HepG2 (cell line): ENCODE measurements around the gene PACS2. TPM values are rescaled to one million over a fixed set of nuclear protein-coding genes. Genes with fewer than 3 reads are reported as not detected.
A peak's percentile ranks its signal among the peaks of the same experiment; 100 is the strongest.

Experiments
- ATAC-seq: fragments of 200-7000 bp; cut with Tn5 transposase; 3 replicates; pipeline ENCODE4 v1.9.1; 2020; ENCODE audit warnings: mild to moderate bottlenecking, moderate library complexity
- BruUV-seq: library from RNA; stranded (reverse); fragments of 400-500 nt; replicated peaks from 2 replicates; lab custom pipeline; 2021; lab: Mats Ljungman, UMichigan
- CTCF ChIA-PET: fragments of 300-600 bp; formaldehyde crosslinking; extraction: SDS; loops from one replicate; lab custom pipeline; 2021; ENCODE audit warnings: low total read pairs, inconsistent platforms, low intra/inter-chr PET ratio; lab: Yijun Ruan, JAX
- POLR2A ChIA-PET: fragments of 350-600 bp; sonication (Branson Sonifier 250); formaldehyde crosslinking; loops from one replicate; lab custom pipeline; 2020; ENCODE audit warnings: antibody characterized with exemption, inconsistent platforms; lab: Yijun Ruan, JAX
- DNase-seq: peaks from one replicate; pipeline ENCODE4 v3.0.0-alpha.2; 2015; ENCODE audit warnings: low spot score
- FAIRE-seq: peaks from 3 replicates; lab custom pipeline; 2011; peaks lifted over from hg19 to GRCh38; lab: Jason Lieb, UNC
- H2AFZ ChIP-seq: one replicate; pipeline ENCODE4 v1.6.1; 2011; ENCODE audit warnings: low read length, inconsistent platforms
- H3K27ac ChIP-seq: fragments of 300-600 bp; 3 replicates; pipeline ENCODE4 v1.8.0; 2011; ENCODE audit warnings: mixed run types, mild to moderate bottlenecking, mixed read lengths, low read length, inconsistent platforms; ENCODE audit not compliant: insufficient read depth; ENCODE audit errors: extremely low read length
- H3K27me3 ChIP-seq, 2 experiments: fragments of 200-600 bp in 1 of 2; 2 replicates in 1 of 2; 3 replicates in 1 of 2; pipeline versions ENCODE4 v1.6.0 to v1.8.0; 2011; ENCODE audit warnings: low read length in 2 of 2, mild to moderate bottlenecking in 2 of 2, moderate library complexity in 2 of 2, inconsistent platforms in 1 of 2; ENCODE audit not compliant: insufficient read depth in 2 of 2, control insufficient read depth in 1 of 2
- H3K36me3 ChIP-seq, 2 experiments: fragments of 200-600 bp in 1 of 2; replicated peaks in 1 of 2; 2 replicates in 1 of 2; 3 replicates in 1 of 2; pipeline versions ENCODE4 v1.5.1 to v1.8.0; 2011; ENCODE audit warnings: low read length in 2 of 2, inconsistent platforms in 1 of 2; ENCODE audit not compliant: insufficient read depth in 2 of 2, control insufficient read depth in 1 of 2
- H3K4me1 ChIP-seq: 2 replicates; pipeline ENCODE4 v1.5.1; 2012; ENCODE audit warnings: low read length, inconsistent platforms; ENCODE audit not compliant: insufficient read depth
- H3K4me2 ChIP-seq: 2 replicates; pipeline ENCODE4 v1.6.0; 2011; ENCODE audit warnings: low read depth, low read length, inconsistent platforms
- H3K4me3 ChIP-seq, 3 experiments: fragments of 200-600 bp in 1 of 3; sonication (generic), shearing (Covaris generic) in 1 of 3; replicated peaks in 1 of 3; 2 replicates each; pipeline ENCODE4 v1.5.1; 2011 to 2016; ENCODE audit warnings: low read length in 3 of 3, inconsistent platforms in 2 of 3, low read depth in 2 of 3, mild to moderate bottlenecking in 2 of 3, control low read depth in 1 of 3, mixed read lengths in 1 of 3; ENCODE audit not compliant: insufficient read depth in 1 of 3
- H3K79me2 ChIP-seq: one replicate; pipeline ENCODE4 v1.6.1; 2011; ENCODE audit warnings: low read length, inconsistent platforms; ENCODE audit not compliant: insufficient read depth
- H3K9ac ChIP-seq: 2 replicates; pipeline ENCODE4 v1.6.0; 2011; ENCODE audit warnings: mild to moderate bottlenecking, low read depth, low read length, inconsistent platforms; ENCODE audit not compliant: insufficient read depth
- H3K9me3 ChIP-seq: 2 replicates; pipeline ENCODE4 v1.5.1; 2012; ENCODE audit warnings: mild to moderate bottlenecking, low read length
- H4K20me1 ChIP-seq: 2 replicates; pipeline ENCODE4 v1.6.0; 2011; ENCODE audit warnings: inconsistent platforms, mild to moderate bottlenecking, low read length, moderate library complexity; ENCODE audit not compliant: insufficient read depth
- GPN1 ChIP-seq: sonication (generic); formaldehyde crosslinking; IDR thresholded peaks from 2 replicates; pipeline ENCODE4 v1.5.1; 2020; ENCODE audit warnings: missing genetic modification reagents, borderline replicate concordance
- NKX3-1 ChIP-seq: sonication (generic); formaldehyde crosslinking; IDR thresholded peaks from 2 replicates; pipeline ENCODE4 v1.5.0; 2020; ENCODE audit warnings: missing genetic modification reagents
- PHF21A ChIP-seq: sonication (generic); formaldehyde crosslinking; IDR thresholded peaks from 2 replicates; pipeline ENCODE4 v1.5.0; 2020; ENCODE audit warnings: mild to moderate bottlenecking, missing genetic modification reagents
- RBFOX2 ChIP-seq: fragments of 200-400 bp; formaldehyde crosslinking; IDR thresholded peaks from 2 replicates; pipeline ENCODE4 v1.6.1; 2017; ENCODE audit warnings: low read depth, mild to moderate bottlenecking, low read length
- SNRNP70 ChIP-seq: fragments of 200-400 bp; formaldehyde crosslinking; IDR thresholded peaks from 2 replicates; pipeline ENCODE4 v1.6.1; 2017; ENCODE audit warnings: mild to moderate bottlenecking, low read depth, low read length, moderate library complexity
- SP1 ChIP-seq, 2 experiments: fragments of 450-650 bp in 1 of 2; sonication (generic) in 1 of 2; formaldehyde crosslinking in 1 of 2; IDR thresholded peaks; 2 replicates each; pipeline versions ENCODE4 v1.4.0 to v1.6.1; 2016 to 2020; ENCODE audit warnings: missing genetic modification reagents in 1 of 2
- ZC3H4 ChIP-seq: sonication (generic); formaldehyde crosslinking; IDR thresholded peaks from 2 replicates; pipeline ENCODE4 v1.4.0; 2020; ENCODE audit warnings: missing genetic modification reagents, borderline replicate concordance
- ZNF17 ChIP-seq: sonication (generic); formaldehyde crosslinking; IDR thresholded peaks from 2 replicates; pipeline ENCODE4 v1.5.0; 2020; ENCODE audit warnings: mild to moderate bottlenecking, missing genetic modification reagents
- ZNF317 ChIP-seq: sonication (generic); formaldehyde crosslinking; IDR thresholded peaks from 2 replicates; pipeline ENCODE4 v1.5.0; 2020; ENCODE audit warnings: mild to moderate bottlenecking, missing genetic modification reagents
- ZNF333 ChIP-seq: sonication (generic); formaldehyde crosslinking; IDR thresholded peaks from 2 replicates; pipeline ENCODE4 v1.4.0; 2020; ENCODE audit warnings: mild to moderate bottlenecking, missing genetic modification reagents, borderline replicate concordance
- ZNF674 ChIP-seq: sonication (generic); formaldehyde crosslinking; IDR thresholded peaks from 2 replicates; pipeline ENCODE4 v1.5.0; 2020; ENCODE audit warnings: low read depth, mild to moderate bottlenecking, missing genetic modification reagents
- WGBS: methylation state at CpG from one replicate; pipeline ENCODE4 v1.1.6; 2017; ENCODE audit warnings: low lambda C conversion rate; 5-methylcytosine and 5-hydroxymethylcytosine counted together
- in situ Hi-C: cut with HindIII; loops from 2 replicates; pipeline ENCODE4 v1.10.0; 2017; ENCODE audit warnings: low pct_unique_long_range_greater_than_20kb; ENCODE audit not compliant: extremely low pct_ligation_motif_present
- intact Hi-C: fragments of 100-400 bp; cut with micrococcal nuclease; formaldehyde crosslinking; loops from one replicate; pipeline ENCODE4 v1.10.0; 2022; ENCODE audit not compliant: unreplicated experiment
- polyA plus RNA-seq, 8 experiments: library from polyadenylated mRNA; depleted of rRNA in 3 of 8; stranded (reverse) in 7 of 8; unstranded in 1 of 8; fragments of >200 nt; fragmentation: Illumina TruSeq in 4 of 8; extraction: Trizol in 4 of 8; gene quantifications; 2 replicates each; pipeline versions ENCODE4 v1.2.1 to v1.2.3, GENCODE V29; 2011 to 2016; ENCODE audit warnings: low read depth in 4 of 8, missing spikeins in 1 of 8, mixed read lengths in 1 of 8; ENCODE audit not compliant: insufficient read depth in 1 of 8
- total RNA-seq, 5 experiments: library from RNA; depleted of rRNA; stranded (reverse); fragments of >200 nt; fragmentation: Illumina TruSeq; extraction: Trizol; gene quantifications; 2 replicates each; pipeline ENCODE4 v1.2.3, GENCODE V29; 2016; ENCODE audit warnings: low read depth in 1 of 5
- TF ChIP-seq, protein P1 (sequence below): sonication (generic); formaldehyde crosslinking; IDR thresholded peaks from 2 replicates; pipeline ENCODE4; 2020; ENCODE audit warnings: missing genetic modification reagents, mild to moderate bottlenecking, borderline replicate concordance
- TF ChIP-seq, protein P2 (sequence below), 2 experiments: sonication (generic) in 1 of 2; formaldehyde crosslinking in 1 of 2; IDR thresholded peaks; 2 replicates each; pipeline versions ENCODE4 v1.5.1 to v1.6.1; 2011 to 2020; ENCODE audit warnings: borderline replicate concordance in 1 of 2, low read depth in 1 of 2, low read length in 1 of 2, mild to moderate bottlenecking in 1 of 2, missing genetic modification reagents in 1 of 2, moderate library complexity in 1 of 2
- TF ChIP-seq, protein P3 (sequence below): sonication (generic); formaldehyde crosslinking; IDR thresholded peaks from 2 replicates; pipeline ENCODE4 v1.4.0; 2020; ENCODE audit warnings: low read depth, mild to moderate bottlenecking, missing genetic modification reagents

PACS2 gene
- total and polyA plus RNA-seq, 2 of the 13 experiments (the other 11 are each of a cell fraction or from before 2014, with no cell fraction given) = 23.6 to 27.6 TPM

DNA sequence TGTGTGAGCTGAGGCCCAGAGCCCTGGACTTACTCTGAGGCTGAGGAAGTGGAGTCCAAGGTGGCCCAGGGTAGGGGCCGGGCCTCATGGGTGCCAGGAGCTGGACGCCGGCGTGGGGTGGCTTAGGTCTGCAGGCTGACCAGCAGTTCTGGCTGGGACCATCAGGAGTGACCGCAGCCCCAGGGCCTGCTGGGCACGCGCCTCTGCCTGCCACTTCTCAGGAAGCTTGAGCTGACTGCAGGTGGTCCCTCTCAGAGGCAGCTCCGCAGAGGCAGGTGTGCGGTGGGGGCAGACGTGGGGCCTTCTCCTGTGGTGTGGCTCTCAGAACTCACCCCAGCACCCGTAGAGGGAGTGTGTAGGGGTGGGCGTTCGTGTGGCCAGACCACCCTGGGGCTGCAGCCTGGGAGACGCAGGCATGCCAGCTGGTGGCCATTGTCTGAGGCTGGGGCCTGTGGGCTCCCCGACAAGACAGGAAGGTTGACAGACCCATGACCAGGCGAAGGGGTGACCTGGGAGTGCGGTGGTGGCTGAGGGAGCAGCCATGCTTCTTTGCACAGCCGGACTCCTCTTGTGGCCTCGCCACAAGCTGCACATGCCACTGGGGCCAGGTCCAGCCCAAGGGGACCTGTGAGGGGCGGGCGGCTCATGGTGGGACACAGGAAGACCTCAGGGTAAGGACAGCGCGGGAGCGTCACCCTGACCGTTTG lies 43.7 kb downstream of the PACS2 start:
- Histone ChIP-seq H3K9me3 (no peaks in the 10 kb centered on the region), H3K4me3 (no peak overlapping the region), H3K27me3 (no peaks in the 10 kb centered on the region), H3K4me2 (no peak overlapping the region), H3K9ac (no peak overlapping the region), H3K79me2 (no peaks in the 10 kb centered on the region), H2AFZ (no peak overlapping the region), H3K4me1 (no peaks in the 10 kb centered on the region; the same call in 1 of the 2 replicates), H4K20me1 (no peaks in the 10 kb centered on the region), H3K36me3 (no peaks in the 10 kb centered on the region; a peak in 1 of 5 replicates), H3K27ac (no peak overlapping the region)
- in situ Hi-C loops (no loop called here), intact Hi-C loops (no loop called here)
- ATAC-seq (peak; percentile 20; the same call in 1 of the 3 replicates), DNase-seq (no peak), FAIRE-seq (no peak)
- POLR2A ChIA-PET = interaction anchor here (0.6 kb wide), 1 partner anchor 134 kb away, joined by 4 read pairs; no protein-coding TSS in a partner anchor
- CTCF ChIA-PET = no interaction called here
- BruUV-seq = no TSS peak
- WGBS = 95% methylated on average over 11 of the region's 25 CpGs
- TF ChIP-seq RBFOX2 (no peak), ZNF674 (no peak), SP1 (IDR thresholded peaks at IDR 0.05) (no peak), SP1 (CRISPR knock-in tag; IDR thresholded peaks at IDR 0.05) (no peak), PHF21A (CRISPR knock-in tag) (no peak), ZNF17 (no peak), ZNF317 (no peak), SNRNP70 (no peak), ZNF333 (CRISPR knock-in tag) (no peak), GPN1 (CRISPR knock-in tag) (no peak), ZC3H4 (no peak), NKX3-1 (CRISPR knock-in tag) (no peak)
- TF ChIP-seq, protein P1, sequence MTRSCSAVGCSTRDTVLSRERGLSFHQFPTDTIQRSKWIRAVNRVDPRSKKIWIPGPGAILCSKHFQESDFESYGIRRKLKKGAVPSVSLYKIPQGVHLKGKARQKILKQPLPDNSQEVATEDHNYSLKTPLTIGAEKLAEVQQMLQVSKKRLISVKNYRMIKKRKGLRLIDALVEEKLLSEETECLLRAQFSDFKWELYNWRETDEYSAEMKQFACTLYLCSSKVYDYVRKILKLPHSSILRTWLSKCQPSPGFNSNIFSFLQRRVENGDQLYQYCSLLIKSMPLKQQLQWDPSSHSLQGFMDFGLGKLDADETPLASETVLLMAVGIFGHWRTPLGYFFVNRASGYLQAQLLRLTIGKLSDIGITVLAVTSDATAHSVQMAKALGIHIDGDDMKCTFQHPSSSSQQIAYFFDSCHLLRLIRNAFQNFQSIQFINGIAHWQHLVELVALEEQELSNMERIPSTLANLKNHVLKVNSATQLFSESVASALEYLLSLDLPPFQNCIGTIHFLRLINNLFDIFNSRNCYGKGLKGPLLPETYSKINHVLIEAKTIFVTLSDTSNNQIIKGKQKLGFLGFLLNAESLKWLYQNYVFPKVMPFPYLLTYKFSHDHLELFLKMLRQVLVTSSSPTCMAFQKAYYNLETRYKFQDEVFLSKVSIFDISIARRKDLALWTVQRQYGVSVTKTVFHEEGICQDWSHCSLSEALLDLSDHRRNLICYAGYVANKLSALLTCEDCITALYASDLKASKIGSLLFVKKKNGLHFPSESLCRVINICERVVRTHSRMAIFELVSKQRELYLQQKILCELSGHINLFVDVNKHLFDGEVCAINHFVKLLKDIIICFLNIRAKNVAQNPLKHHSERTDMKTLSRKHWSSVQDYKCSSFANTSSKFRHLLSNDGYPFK (CRISPR knock-in tag) = no peak
- TF ChIP-seq, protein P2, sequence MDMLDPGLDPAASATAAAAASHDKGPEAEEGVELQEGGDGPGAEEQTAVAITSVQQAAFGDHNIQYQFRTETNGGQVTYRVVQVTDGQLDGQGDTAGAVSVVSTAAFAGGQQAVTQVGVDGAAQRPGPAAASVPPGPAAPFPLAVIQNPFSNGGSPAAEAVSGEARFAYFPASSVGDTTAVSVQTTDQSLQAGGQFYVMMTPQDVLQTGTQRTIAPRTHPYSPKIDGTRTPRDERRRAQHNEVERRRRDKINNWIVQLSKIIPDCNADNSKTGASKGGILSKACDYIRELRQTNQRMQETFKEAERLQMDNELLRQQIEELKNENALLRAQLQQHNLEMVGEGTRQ (IDR thresholded peaks at IDR 0.05; ENCODE audit: low read depth, low read length) = no peak
- TF ChIP-seq, protein P2 (CRISPR knock-in tag; IDR thresholded peaks at IDR 0.05; ENCODE audit: borderline replicate concordance) = no peak
- TF ChIP-seq, protein P3, sequence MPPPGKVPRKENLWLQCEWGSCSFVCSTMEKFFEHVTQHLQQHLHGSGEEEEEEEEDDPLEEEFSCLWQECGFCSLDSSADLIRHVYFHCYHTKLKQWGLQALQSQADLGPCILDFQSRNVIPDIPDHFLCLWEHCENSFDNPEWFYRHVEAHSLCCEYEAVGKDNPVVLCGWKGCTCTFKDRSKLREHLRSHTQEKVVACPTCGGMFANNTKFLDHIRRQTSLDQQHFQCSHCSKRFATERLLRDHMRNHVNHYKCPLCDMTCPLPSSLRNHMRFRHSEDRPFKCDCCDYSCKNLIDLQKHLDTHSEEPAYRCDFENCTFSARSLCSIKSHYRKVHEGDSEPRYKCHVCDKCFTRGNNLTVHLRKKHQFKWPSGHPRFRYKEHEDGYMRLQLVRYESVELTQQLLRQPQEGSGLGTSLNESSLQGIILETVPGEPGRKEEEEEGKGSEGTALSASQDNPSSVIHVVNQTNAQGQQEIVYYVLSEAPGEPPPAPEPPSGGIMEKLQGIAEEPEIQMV (CRISPR knock-in tag) = no peak
